K562 (cell line): ENCODE data around the gene ZBED2. TPM values are rescaled to one million over a fixed set of nuclear protein-coding genes. Genes with fewer than 3 reads are reported as not detected.

Experiments
- ATAC-seq: fragments of 200-7000 bp; cut with Tn5 transposase; 3 replicates; pipeline ENCODE4 v1.9.1; 2020; ENCODE audit warnings: moderate library complexity
- BruUV-seq: library from RNA; stranded (reverse); fragments of 400-500 nt; replicated peaks from 2 replicates; lab custom pipeline; 2021; lab: Mats Ljungman, UMichigan
- CTCF ChIA-PET: fragments of 300-600 bp; formaldehyde crosslinking; extraction: SDS; loops from one replicate; lab custom pipeline; 2021; ENCODE audit warnings: low intra/inter-chr PET ratio; lab: Yijun Ruan, JAX
- POLR2A ChIA-PET: fragments of 300-600, 350-650 bp; sonication (Branson Sonifier 250); formaldehyde crosslinking; extraction: SDS; loops from one replicate; lab custom pipeline; 2021; ENCODE audit warnings: antibody characterized with exemption, inconsistent platforms; lab: Yijun Ruan, JAX
- DNase-seq, 4 experiments: peaks; one replicate each; pipeline versions ENCODE4 v3.0.0 to v3.0.0-alpha.2; 2011 to 2018; ENCODE audit warnings: low spot score in 3 of 4, mixed read lengths in 3 of 4; ENCODE audit errors: extremely low read depth in 1 of 4
- FAIRE-seq: peaks from 2 replicates; lab custom pipeline; 2011; peaks lifted over from hg19 to GRCh38; lab: Jason Lieb, UNC
- H2AFZ ChIP-seq: 2 replicates; pipeline ENCODE4 v1.6.0; 2011; ENCODE audit warnings: low read depth, low read length, control low read depth, inconsistent platforms
- H3K27ac ChIP-seq: fragments of 200-600 bp; 3 replicates; pipeline ENCODE4 v1.8.0; 2011; ENCODE audit warnings: low read depth, mild to moderate bottlenecking, control low read depth, inconsistent platforms, low read length, moderate library complexity, mixed read lengths; ENCODE audit errors: extremely low read depth
- H3K27me3 ChIP-seq, 2 experiments: fragments of 300-600 bp in 1 of 2; 2 replicates in 1 of 2; 3 replicates in 1 of 2; pipeline versions ENCODE4 v1.6.0 to v1.8.0; 2011; ENCODE audit warnings: inconsistent platforms in 2 of 2, low read length in 2 of 2, mild to moderate bottlenecking in 1 of 2, mixed read lengths in 1 of 2, moderate library complexity in 1 of 2; ENCODE audit not compliant: control insufficient read depth in 2 of 2, insufficient read depth in 2 of 2
- H3K36me3 ChIP-seq: fragments of 300-600 bp; 3 replicates; pipeline ENCODE4 v1.8.0; 2011; ENCODE audit warnings: mild to moderate bottlenecking, low read length, inconsistent platforms; ENCODE audit not compliant: control insufficient read depth, insufficient read depth
- H3K4me1 ChIP-seq, 2 experiments: fragments of 200-600 bp in 1 of 2; replicated peaks in 1 of 2; 2 replicates in 1 of 2; 3 replicates in 1 of 2; pipeline versions ENCODE4 v1.5.1 to v1.8.0; 2011; ENCODE audit warnings: inconsistent platforms in 2 of 2, low read length in 2 of 2, mild to moderate bottlenecking in 1 of 2, mixed read lengths in 1 of 2, moderate library complexity in 1 of 2; ENCODE audit not compliant: control insufficient read depth in 2 of 2, insufficient read depth in 2 of 2
- H3K4me2 ChIP-seq: 2 replicates; pipeline ENCODE4 v1.6.1; 2011; ENCODE audit warnings: low read length, control low read depth, inconsistent platforms, mixed read lengths; ENCODE audit not compliant: insufficient read depth
- H3K4me3 ChIP-seq: fragments of 200-600 bp; sonication (generic), shearing (Covaris generic); 2 replicates; pipeline ENCODE4 v1.5.1; 2016; ENCODE audit warnings: control low read depth, inconsistent platforms
- H3K79me2 ChIP-seq: fragments of 200-600 bp; 3 replicates; pipeline ENCODE4 v1.8.0; 2011; ENCODE audit warnings: low read length, inconsistent platforms; ENCODE audit not compliant: control insufficient read depth, insufficient read depth
- H3K9ac ChIP-seq, 2 experiments: 2 replicates each; pipeline versions ENCODE4 v1.6.0 to v1.6.1; 2011; ENCODE audit warnings: low read depth in 2 of 2, low read length in 2 of 2, control low read depth in 1 of 2, inconsistent platforms in 1 of 2, mild to moderate bottlenecking in 1 of 2, mixed read lengths in 1 of 2; ENCODE audit not compliant: insufficient read depth in 1 of 2
- H3K9me1 ChIP-seq: one replicate; pipeline ENCODE4 v1.6.0; 2011; ENCODE audit warnings: inconsistent platforms, mild to moderate bottlenecking, low read length, moderate library complexity; ENCODE audit not compliant: control insufficient read depth, insufficient read depth
- H3K9me3 ChIP-seq: replicated peaks from 2 replicates; pipeline ENCODE4 v1.5.1; 2011; ENCODE audit warnings: low read depth, low read length, inconsistent platforms; ENCODE audit not compliant: control insufficient read depth, insufficient read depth
- H4K20me1 ChIP-seq: replicated peaks from 2 replicates; pipeline ENCODE4 v1.6.1; 2011; ENCODE audit warnings: low read length, inconsistent platforms, mixed read lengths; ENCODE audit not compliant: control insufficient read depth, insufficient read depth
- ARID2 ChIP-seq: fragments of 450-650 bp; IDR thresholded peaks from 2 replicates; pipeline ENCODE4 v1.6.1; 2017; ENCODE audit warnings: antibody characterized with exemption, mild to moderate bottlenecking
- CBX3 ChIP-seq, 2 experiments: IDR thresholded peaks; 1 replicate in 1 of 2; 2 replicates in 1 of 2; pipeline ENCODE4 v1.6.1; 2012; ENCODE audit warnings: inconsistent platforms in 2 of 2, low read length in 2 of 2, borderline replicate concordance in 1 of 2, control low read depth in 1 of 2
- HLTF ChIP-seq: fragments of 450-650 bp; IDR thresholded peaks from 2 replicates; pipeline ENCODE4 v1.6.1; 2016
- ILF3 ChIP-seq: fragments of 450-650 bp; IDR thresholded peaks from 2 replicates; pipeline ENCODE4 v1.6.1; 2018; ENCODE audit warnings: antibody characterized with exemption, mild to moderate bottlenecking, moderate library complexity, borderline replicate concordance
- MCM3 ChIP-seq: fragments of 450-650 bp; IDR thresholded peaks from 2 replicates; pipeline ENCODE4 v1.6.1; 2016
- NCOR1 ChIP-seq: fragments of 450-650 bp; IDR thresholded peaks from 2 replicates; pipeline ENCODE4 v1.6.1; 2016; ENCODE audit warnings: mild to moderate bottlenecking, moderate library complexity
- NFATC3 ChIP-seq: fragments of 450-650 bp; IDR thresholded peaks from 2 replicates; pipeline ENCODE4 v1.6.1; 2017; ENCODE audit warnings: mild to moderate bottlenecking
- SETDB1 ChIP-seq: IDR thresholded peaks from one replicate; pipeline ENCODE4 v1.6.1; 2012; ENCODE audit warnings: low read length, control low read depth, inconsistent platforms
- TEAD4 ChIP-seq, 2 experiments: sonication (generic) in 1 of 2; formaldehyde crosslinking in 1 of 2; IDR thresholded peaks; 2 replicates each; pipeline versions ENCODE4 v1.6.1 to v1.8.0; 2012 to 2022; ENCODE audit warnings: borderline replicate concordance in 1 of 2, inconsistent platforms in 1 of 2, low read length in 1 of 2, mild to moderate bottlenecking in 1 of 2, missing genetic modification reagents in 1 of 2
- ZNF586 ChIP-seq: fragments of 450-650 bp; formaldehyde crosslinking; conservative IDR thresholded peaks from 2 replicates; pipeline ENCODE4 v1.4.0; 2020; ENCODE audit warnings: mild to moderate bottlenecking, moderate library complexity
- whole genome bisulfite sequencing: fragments of 100-300 bp; shearing (Covaris generic); methylation state at CpG from one replicate; pipeline ENCODE4 v1.1.6; 2016; ENCODE audit warnings: low coverage, mixed read lengths; ENCODE audit not compliant: insufficient coverage; ENCODE audit errors: missing lambda C conversion rate; 5-methylcytosine and 5-hydroxymethylcytosine counted together
- in situ Hi-C: fragments of 300-500 bp; cut with MboI; formaldehyde crosslinking; loops from 4 replicates; pipeline ENCODE4 v1.15.0; 2018; ENCODE audit warnings: inconsistent platforms, mixed read lengths
- intact Hi-C: fragments of 100-400 bp; cut with micrococcal nuclease; formaldehyde crosslinking; loops from 2 replicates; pipeline ENCODE4 v1.14.2; 2022
- polyA plus RNA-seq, 8 experiments: library from polyadenylated mRNA; depleted of rRNA in 4 of 8; stranded (reverse) in 5 of 8; unstranded in 3 of 8; fragments of >200 nt; fragmentation: Nextera tagmentation in 2 of 8; fragmentation: Illumina TruSeq in 1 of 8; extraction: Ambion mirVana in 2 of 8; extraction: Trizol in 1 of 8; gene quantifications; 2 replicates each; pipeline versions ENCODE4 v1.2.1 to v1.2.3, GENCODE V29; 2011 to 2014; ENCODE audit warnings: inconsistent platforms in 1 of 8, missing spikeins in 1 of 8
- total RNA-seq, 7 experiments: library from RNA; depleted of rRNA in 6 of 7; stranded (reverse); fragments of >200 nt in 6 of 7; fragmentation: Illumina TruSeq in 2 of 7; extraction: Trizol in 2 of 7; gene quantifications; 2 replicates each; pipeline versions ENCODE4 v1.2.1 to v1.2.3, GENCODE V29; 2011 to 2021; ENCODE audit warnings: low replicate concordance in 1 of 7
- TF ChIP-seq, protein P1 (sequence below): fragments of 250-450 bp; sonication (Bioruptor Pico); IDR thresholded peaks from 2 replicates; pipeline ENCODE4 v1.5.0; 2021
- TF ChIP-seq, protein P2 (sequence below): sonication (generic); formaldehyde crosslinking; IDR thresholded peaks from 2 replicates; pipeline ENCODE4 v1.8.1; 2023; ENCODE audit warnings: mild to moderate bottlenecking, missing genetic modification reagents
- TF ChIP-seq, protein P3 (sequence below): fragments of 250-450 bp; sonication (Bioruptor Pico); IDR thresholded peaks from 2 replicates; pipeline ENCODE4 v1.8.0; 2021; ENCODE audit warnings: borderline replicate concordance, mild to moderate bottlenecking, moderate library complexity; ENCODE audit not compliant: poor library complexity, severe bottlenecking
- TF ChIP-seq, protein P4 (sequence below): sonication (generic); formaldehyde crosslinking; IDR thresholded peaks from 2 replicates; pipeline ENCODE4 v1.8.0; 2022; ENCODE audit warnings: missing genetic modification reagents, mild to moderate bottlenecking, borderline replicate concordance
- TF ChIP-seq, protein P5 (sequence below): fragments of 250-450 bp; sonication (Bioruptor Pico); IDR thresholded peaks from 2 replicates; pipeline ENCODE4 v1.8.0; 2021; ENCODE audit warnings: moderate library complexity, mild to moderate bottlenecking, inconsistent platforms

The ZBED2 gene
- total and polyA plus RNA-seq, 9 of the 15 experiments (the other 6 are each of a cell fraction or from before 2014, with no cell fraction given) = 0.11 TPM; not detected in 8

DNA sequence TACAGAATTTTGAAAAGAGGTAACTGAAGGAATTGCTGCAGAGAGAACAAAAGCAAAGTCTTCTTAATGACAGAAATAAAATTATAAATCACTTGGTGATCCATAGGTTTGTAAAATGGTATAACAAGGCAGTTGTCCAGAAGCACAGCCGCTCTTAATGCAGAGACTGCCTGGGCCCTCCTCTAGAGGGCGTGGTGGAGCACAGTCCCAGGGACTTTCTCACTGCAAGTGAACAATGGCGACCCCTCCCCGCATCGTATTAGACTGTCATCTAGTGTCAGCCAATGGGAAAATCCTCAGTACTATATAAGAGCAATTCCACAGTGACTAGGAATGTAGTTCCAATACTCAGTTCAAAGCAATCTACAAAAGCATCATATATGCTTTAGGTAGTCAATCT is 26.4 kb upstream of the ZBED2 start (continued):
- TF ChIP-seq, protein P1, sequence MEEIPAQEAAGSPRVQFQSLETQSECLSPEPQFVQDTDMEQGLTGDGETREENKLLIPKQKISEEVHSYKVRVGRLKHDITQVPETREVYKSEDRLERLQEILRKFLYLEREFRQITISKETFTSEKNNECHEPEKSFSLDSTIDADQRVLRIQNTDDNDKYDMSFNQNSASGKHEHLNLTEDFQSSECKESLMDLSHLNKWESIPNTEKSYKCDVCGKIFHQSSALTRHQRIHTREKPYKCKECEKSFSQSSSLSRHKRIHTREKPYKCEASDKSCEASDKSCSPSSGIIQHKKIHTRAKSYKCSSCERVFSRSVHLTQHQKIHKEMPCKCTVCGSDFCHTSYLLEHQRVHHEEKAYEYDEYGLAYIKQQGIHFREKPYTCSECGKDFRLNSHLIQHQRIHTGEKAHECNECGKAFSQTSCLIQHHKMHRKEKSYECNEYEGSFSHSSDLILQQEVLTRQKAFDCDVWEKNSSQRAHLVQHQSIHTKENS (CRISPR knock-in tag) = no peak
- TF ChIP-seq HLTF = no peak
- TF ChIP-seq SETDB1 = no peak
- no peak for TF ChIP-seq NFATC3
- TF ChIP-seq, all 486 proteins: peak for 2

DNA sequence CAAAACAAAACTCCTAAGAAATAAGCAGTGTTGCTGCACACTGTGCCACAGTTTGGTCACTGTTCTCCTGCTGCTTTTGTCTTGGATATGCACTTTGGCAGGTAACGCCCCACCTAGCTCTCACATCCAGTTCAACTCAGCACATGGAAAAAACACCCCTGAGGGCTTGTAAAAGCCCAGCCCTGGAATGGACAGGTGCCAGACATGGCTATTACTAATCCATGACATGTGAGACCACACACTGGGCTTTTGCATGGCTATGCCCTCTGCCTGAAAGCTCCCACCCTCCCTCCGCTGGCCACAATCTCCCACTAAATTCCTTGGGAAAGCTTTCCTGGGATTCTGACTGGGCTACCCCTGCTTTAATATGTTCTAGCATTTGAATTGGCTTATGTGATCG is 24.7 kb upstream of the ZBED2 start:
- H4K20me1 ChIP-seq = no peaks in the 10 kb centered on the region
- in situ Hi-C loops (no loop called here), intact Hi-C loops (no loop called here)
- BruUV-seq = no TSS peak
- no peaks in the 10 kb centered on the region for H3K36me3 ChIP-seq
- ChIA-PET POLR2A (interaction anchor here (0.7 kb wide), 1 partner anchor 1512 kb away, joined by 3 read pairs; no protein-coding TSS in a partner anchor), CTCF (no interaction called here)
- FAIRE-seq (no peak), DNase-seq (no peak), ATAC-seq (no peak)
- H3K4me3 ChIP-seq = no peak overlapping the region
- H3K4me2 ChIP-seq = no peak overlapping the region
- H2AFZ ChIP-seq = no peak overlapping the region
- no peaks in the 10 kb centered on the region for H3K4me1 ChIP-seq
- no peak overlapping the region for H3K27ac ChIP-seq
- no peaks in the 10 kb centered on the region for H3K9me1 ChIP-seq
- no peak overlapping the region for H3K9ac ChIP-seq
- H3K9me3 ChIP-seq = no peaks in the 10 kb centered on the region
- no peaks in the 10 kb centered on the region for H3K79me2 ChIP-seq
- no peaks in the 10 kb centered on the region for H3K27me3 ChIP-seq
- WGBS = 0% methylated on average over 3 of the region's 3 CpGs
- no peak for TF ChIP-seq CBX3 (IDR thresholded peaks at IDR 0.05; ENCODE audit: borderline replicate concordance in 1 of 2, low read length in 2 of 2)
- no peak for TF ChIP-seq ZNF586
- TF ChIP-seq, protein P2, sequence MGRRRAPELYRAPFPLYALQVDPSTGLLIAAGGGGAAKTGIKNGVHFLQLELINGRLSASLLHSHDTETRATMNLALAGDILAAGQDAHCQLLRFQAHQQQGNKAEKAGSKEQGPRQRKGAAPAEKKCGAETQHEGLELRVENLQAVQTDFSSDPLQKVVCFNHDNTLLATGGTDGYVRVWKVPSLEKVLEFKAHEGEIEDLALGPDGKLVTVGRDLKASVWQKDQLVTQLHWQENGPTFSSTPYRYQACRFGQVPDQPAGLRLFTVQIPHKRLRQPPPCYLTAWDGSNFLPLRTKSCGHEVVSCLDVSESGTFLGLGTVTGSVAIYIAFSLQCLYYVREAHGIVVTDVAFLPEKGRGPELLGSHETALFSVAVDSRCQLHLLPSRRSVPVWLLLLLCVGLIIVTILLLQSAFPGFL (CRISPR knock-in tag) = no peak
- TF ChIP-seq, protein P3, sequence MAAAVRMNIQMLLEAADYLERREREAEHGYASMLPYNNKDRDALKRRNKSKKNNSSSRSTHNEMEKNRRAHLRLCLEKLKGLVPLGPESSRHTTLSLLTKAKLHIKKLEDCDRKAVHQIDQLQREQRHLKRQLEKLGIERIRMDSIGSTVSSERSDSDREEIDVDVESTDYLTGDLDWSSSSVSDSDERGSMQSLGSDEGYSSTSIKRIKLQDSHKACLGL (CRISPR knock-in tag) = no peak
- TF ChIP-seq NCOR1 = no peak
- no peak for TF ChIP-seq ARID2
- no peak for TF ChIP-seq MCM3
- no peak for TF ChIP-seq TEAD4 (IDR thresholded peaks at IDR 0.05; ENCODE audit: low read length)
- no peak for TF ChIP-seq TEAD4 (CRISPR knock-in tag; IDR thresholded peaks at IDR 0.05; ENCODE audit: borderline replicate concordance)
- TF ChIP-seq ILF3 = no peak
- TF ChIP-seq, protein P4, sequence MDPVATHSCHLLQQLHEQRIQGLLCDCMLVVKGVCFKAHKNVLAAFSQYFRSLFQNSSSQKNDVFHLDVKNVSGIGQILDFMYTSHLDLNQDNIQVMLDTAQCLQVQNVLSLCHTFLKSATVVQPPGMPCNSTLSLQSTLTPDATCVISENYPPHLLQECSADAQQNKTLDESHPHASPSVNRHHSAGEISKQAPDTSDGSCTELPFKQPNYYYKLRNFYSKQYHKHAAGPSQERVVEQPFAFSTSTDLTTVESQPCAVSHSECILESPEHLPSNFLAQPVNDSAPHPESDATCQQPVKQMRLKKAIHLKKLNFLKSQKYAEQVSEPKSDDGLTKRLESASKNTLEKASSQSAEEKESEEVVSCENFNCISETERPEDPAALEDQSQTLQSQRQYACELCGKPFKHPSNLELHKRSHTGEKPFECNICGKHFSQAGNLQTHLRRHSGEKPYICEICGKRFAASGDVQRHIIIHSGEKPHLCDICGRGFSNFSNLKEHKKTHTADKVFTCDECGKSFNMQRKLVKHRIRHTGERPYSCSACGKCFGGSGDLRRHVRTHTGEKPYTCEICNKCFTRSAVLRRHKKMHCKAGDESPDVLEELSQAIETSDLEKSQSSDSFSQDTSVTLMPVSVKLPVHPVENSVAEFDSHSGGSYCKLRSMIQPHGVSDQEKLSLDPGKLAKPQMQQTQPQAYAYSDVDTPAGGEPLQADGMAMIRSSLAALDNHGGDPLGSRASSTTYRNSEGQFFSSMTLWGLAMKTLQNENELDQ (CRISPR knock-in tag) = no peak
- TF ChIP-seq, protein P5, sequence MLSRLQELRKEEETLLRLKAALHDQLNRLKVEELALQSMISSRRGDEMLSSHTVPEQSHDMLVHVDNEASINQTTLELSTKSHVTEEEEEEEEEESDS (CRISPR knock-in tag) = no peak
